HAP-1 (cell line): ENCODE results near the gene VTI1B.
"Not testable (repeated sequence)": the region's sequence is repeated elsewhere in the genome, so short reads cannot be mapped to it uniquely, and the experiment has no call there.

Experiments used
- DNase-seq, 2 experiments: peaks; one replicate each; pipeline ENCODE4 v3.0.0-alpha.2; 2016 to 2020; ENCODE audit warnings: low spot score in 2 of 2
- H3K27me3 ChIP-seq: fragments of 250-450 bp; sonication (Bioruptor Pico); 2 replicates; pipeline ENCODE4 v1.5.1; 2020; ENCODE audit warnings: low read depth, mild to moderate bottlenecking, moderate library complexity
- H3K36me3 ChIP-seq: fragments of 250-450 bp; sonication (Bioruptor Pico); replicated peaks from 2 replicates; pipeline ENCODE4 v1.5.1; 2020; ENCODE audit warnings: mild to moderate bottlenecking
- H3K4me1 ChIP-seq: fragments of 250-450 bp; sonication (Bioruptor Pico); 2 replicates; pipeline ENCODE4 v1.5.1; 2020; ENCODE audit warnings: mild to moderate bottlenecking
- H3K4me3 ChIP-seq: fragments of 250-450 bp; sonication (Bioruptor Pico); 2 replicates; pipeline ENCODE4 v1.5.1; 2020; ENCODE audit warnings: mild to moderate bottlenecking, moderate library complexity
- H3K9me3 ChIP-seq: fragments of 250-450 bp; sonication (Bioruptor Pico); 2 replicates; pipeline ENCODE4 v1.5.1; 2020; ENCODE audit warnings: mild to moderate bottlenecking, moderate library complexity
- in situ Hi-C: fragments of 300-500 bp; cut with MboI; formaldehyde crosslinking; loops from 3 replicates; pipeline ENCODE4 v1.14.3; 2020; ENCODE audit warnings: low sequenced_read_pairs, inconsistent platforms, mixed read lengths

The VTI1B gene, protein sequence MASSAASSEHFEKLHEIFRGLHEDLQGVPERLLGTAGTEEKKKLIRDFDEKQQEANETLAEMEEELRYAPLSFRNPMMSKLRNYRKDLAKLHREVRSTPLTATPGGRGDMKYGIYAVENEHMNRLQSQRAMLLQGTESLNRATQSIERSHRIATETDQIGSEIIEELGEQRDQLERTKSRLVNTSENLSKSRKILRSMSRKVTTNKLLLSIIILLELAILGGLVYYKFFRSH

DNA sequence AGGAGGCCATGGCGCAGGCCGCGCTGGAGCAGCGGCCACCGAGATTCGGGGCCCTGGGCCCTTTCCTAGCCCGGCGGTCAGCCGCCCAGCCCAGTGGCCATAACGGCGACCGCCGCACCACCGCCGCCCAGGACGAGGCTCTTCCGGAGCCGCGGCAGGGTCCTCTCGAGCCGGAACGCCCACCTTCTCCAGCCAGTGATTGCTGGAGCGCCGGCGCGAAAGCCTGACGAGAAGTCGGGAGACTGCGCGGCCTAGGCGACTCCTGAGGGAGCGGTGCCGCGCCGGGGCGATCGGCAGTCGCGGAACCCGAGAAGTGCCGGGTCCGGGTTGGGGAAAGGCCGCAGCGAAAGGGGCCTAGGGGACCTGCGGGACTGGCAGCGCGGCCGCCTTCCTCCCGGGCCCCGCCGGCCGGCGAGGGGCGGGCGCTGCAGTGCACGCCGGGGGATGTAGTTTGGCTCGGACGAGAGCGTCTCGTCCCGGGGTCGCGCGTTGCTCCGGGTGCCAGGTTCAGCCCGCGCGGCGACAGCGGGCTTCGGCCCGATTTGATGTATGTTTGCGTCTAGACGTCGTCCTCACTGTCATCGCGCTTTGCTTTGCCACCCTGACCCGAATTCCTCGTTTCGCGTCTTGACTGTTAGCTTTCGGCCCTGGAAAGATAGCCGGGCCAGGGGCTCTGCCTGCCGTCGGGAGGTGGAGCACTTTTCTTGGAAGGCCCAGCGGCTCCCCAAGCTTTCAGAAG is at the start of gene VTI1B:
Gene VTI1B (minus strand): TSS at position 153 of the 739 bp plus-strand sequence. CDS start 143 bp downstream, at position 10.
- Histone ChIP-seq H3K4me1 (peaks cover 7% of the 10 kb centered on the region), H3K4me3 (peak within 1 kb of the TSS; percentile 88), H3K9me3 (no peaks in the 10 kb centered on the region), H3K36me3 (peaks cover 15% of the 10 kb centered on the region), H3K27me3 (no peaks in the 10 kb centered on the region)
- in situ Hi-C loops = no loop called here
- peak; percentile 76 to 86 for DNase-seq

DNA sequence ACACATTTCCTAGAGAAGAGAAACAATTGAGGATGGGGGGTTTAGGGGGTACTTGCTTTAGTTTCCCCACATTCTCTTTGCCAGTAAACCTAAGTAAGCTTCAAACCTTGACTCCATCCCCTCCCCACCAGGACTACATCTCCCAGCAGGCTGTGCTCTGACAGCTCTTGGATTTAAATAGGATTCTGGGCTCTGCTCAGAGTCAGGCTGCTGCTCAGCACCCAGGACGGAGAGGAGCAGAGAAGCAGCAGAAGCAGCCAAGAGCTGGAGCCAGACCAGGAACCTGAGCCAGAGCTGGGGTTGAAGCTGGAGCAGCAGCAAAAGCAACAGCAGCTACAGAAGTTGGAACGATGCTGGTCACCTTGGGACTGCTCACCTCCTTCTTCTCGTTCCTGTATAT is 47.9 kb upstream of the VTI1B start:
- no peaks in the 10 kb centered on the region for H3K9me3 ChIP-seq
- DNase-seq = peak in 1 of 2 experiments; percentile 23
- in situ Hi-C loops = no loop called here
- H3K4me1 ChIP-seq = no peaks in the 10 kb centered on the region
- peaks cover 27% of the 10 kb centered on the region for H3K27me3 ChIP-seq
- H3K36me3 ChIP-seq = no peaks in the 10 kb centered on the region; the same call in 1 of the 2 replicates
- no peak overlapping the region for H3K4me3 ChIP-seq

DNA sequence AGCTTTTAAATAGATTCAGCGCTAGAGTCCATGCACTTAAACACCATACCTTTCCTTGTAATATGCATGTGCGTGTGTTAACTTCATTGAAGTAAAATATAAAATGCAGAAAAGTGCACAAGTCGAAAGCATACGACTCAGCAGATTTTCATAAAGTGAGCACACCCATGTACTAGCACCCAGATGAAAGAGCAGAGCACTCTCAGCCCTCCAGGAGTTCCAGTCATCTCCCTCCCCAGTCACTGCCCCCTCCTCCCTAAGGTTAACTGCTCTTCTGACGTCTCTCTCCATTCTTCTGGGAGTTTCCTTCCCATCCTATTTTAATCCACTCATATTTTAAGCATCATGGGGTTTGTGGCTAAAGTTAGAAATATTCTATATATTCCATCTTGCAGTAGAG is 47.4 kb upstream of the VTI1B start:
- Histone ChIP-seq H3K4me1 (no peaks in the 10 kb centered on the region), H3K9me3 (no peaks in the 10 kb centered on the region), H3K36me3 (no peaks in the 10 kb centered on the region; the same call in 1 of the 2 replicates), H3K4me3 (no peak overlapping the region), H3K27me3 (peaks cover 27% of the 10 kb centered on the region)
- in situ Hi-C loops = no loop called here
- DNase-seq = no peak

DNA sequence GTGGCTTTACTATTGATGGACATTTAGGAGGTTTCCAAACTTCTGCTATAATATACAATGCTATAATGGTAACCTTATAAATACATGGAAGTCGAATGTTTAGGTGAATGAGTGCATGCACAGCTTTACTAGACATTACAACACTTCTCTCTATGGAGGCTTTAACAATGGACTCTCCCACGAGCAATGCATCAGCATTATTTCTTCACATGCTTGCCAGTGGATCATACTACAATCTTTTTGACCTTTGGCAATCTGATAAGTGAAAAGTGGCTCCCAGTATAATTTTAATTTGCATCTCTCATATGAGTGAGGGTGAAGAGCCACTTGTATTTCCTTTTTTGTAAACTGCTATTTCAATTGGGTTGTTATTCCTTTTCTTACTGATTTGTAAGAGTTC is 45.4 kb upstream of the VTI1B start:
- no peaks in the 10 kb centered on the region for H3K9me3 ChIP-seq
- no peak overlapping the region for H3K4me3 ChIP-seq
- H3K36me3 ChIP-seq = no peaks in the 10 kb centered on the region; the same call in 1 of the 2 replicates
- no peak for DNase-seq
- in situ Hi-C loops = no loop called here
- no peaks in the 10 kb centered on the region for H3K4me1 ChIP-seq
- H3K27me3 ChIP-seq = peaks cover 20% of the 10 kb centered on the region

DNA sequence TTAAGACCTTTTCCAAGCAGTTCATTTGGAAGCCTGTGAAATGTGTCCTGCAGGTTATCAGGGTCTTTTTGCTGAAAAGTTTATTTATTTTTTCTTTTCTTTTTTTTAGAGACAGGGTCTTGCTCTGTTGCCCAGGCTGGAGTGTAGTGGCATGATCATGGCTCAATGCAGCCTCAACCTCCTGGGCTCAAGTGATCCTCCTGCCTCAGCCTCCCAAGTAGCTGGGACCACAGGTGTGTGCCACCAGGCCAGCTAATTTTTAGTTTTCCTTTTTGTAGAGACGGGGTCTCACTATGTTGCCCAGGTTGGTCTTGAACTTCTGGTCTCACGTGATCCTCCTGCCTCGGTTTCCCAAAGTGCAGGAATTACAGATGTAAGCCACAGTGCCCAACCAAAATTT is 45.0 kb upstream of the VTI1B start:
- H3K4me1 ChIP-seq, H3K9me3 ChIP-seq, H3K36me3 ChIP-seq, H3K4me3 ChIP-seq, in situ Hi-C loops, DNase-seq: not testable (repeated sequence)
- H3K27me3 ChIP-seq = peaks cover 20% of the 10 kb centered on the region

DNA sequence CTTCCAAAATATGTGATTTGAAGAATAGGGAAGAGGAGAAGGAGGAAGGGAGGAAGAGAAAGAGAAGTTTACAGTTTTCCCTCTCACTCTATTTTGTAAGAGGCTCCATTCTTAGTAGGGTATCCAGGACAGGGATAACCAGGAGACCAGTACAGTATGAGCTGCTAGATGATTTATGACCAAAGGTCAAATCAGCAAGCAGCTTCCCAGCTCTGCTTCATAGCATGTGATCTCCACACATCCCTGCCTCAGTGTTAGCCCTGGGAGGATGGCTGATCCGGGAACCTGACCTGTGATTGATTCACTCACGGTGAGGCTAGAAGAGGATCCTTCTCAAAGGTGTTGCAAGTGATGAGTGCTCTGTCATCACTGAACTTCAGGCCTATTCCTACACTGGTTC is 43.8 kb upstream of the VTI1B start:
- Histone ChIP-seq H3K27me3 (peaks cover 17% of the 10 kb centered on the region), H3K4me1 (no peaks in the 10 kb centered on the region), H3K9me3 (no peaks in the 10 kb centered on the region), H3K4me3 (no peak overlapping the region), H3K36me3 (no peaks in the 10 kb centered on the region; the same call in 1 of the 2 replicates)
- DNase-seq = no peak
- in situ Hi-C loops = no loop called here

DNA sequence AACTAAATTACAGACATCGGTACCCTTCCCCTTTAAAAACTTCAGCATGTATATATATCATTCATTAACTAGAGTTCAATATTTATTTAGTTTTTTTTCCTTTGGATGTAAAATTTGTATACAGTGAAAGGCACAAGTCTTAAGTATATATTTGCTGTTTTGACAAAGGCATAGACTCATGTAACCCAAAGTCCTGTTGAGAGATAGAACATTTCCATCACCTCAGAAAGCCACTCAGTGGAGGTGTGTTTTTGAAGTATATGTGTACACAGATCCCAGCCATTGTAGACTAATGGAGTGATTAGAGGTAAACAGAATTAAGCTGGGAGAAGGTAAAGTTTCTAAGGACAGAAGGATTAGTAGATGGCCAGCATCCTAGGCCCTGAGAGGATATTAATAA is 42.6 kb upstream of the VTI1B start:
- H3K27me3 ChIP-seq = peaks cover 8% of the 10 kb centered on the region
- DNase-seq = no peak
- H3K4me3 ChIP-seq = no peak overlapping the region
- in situ Hi-C loops = no loop called here
- no peaks in the 10 kb centered on the region for H3K4me1 ChIP-seq
- no peaks in the 10 kb centered on the region; the same call in 1 of the 2 replicates for H3K36me3 ChIP-seq
- H3K9me3 ChIP-seq = no peaks in the 10 kb centered on the region

DNA sequence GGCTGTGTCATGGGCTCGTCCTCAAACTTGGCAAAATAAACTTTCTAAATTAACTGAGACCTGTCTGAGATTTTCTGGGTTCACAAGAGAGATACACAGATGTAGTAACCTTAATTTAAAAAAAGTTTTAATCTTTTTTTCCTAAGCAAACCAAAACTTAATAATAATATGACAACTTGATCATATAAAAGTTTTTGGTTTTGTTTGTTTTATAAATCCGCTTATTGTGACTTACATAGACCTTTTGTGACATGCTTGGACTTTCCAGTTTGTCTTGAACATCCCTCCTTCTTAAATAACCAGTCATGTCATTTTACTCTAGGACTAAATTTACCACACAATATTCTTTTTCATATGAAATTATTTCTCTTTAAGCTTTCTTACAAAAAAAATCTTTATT is 35.8 kb upstream of the VTI1B start:
- H3K27me3 ChIP-seq = no peaks in the 10 kb centered on the region
- H3K4me1 ChIP-seq = no peaks in the 10 kb centered on the region
- H3K4me3 ChIP-seq = no peak overlapping the region
- in situ Hi-C loops = no loop called here
- 0 out of 2 replicates have a peak, but pooled peaks cover 4% of the 10 kb centered on the region for H3K9me3 ChIP-seq
- DNase-seq = no peak
- no peaks in the 10 kb centered on the region for H3K36me3 ChIP-seq

DNA sequence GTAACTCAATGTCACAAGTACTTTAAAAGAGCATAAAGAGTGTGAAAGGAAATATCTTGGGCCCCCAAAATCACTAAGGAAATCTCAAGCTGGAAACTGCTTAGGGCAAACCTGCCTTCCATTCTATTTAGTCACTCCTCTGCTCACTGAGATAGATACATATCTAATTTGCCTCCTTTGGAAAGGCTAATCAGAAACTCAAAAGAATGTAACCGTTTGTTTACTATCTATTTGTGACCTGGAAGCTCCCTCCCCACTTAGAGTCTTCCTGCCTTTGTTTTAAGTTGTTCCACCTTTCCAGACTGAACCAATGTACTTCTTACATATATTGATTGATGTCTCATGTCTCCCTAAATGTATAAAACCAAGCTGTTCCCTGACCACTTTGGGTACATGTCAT is 35.4 kb upstream of the VTI1B start:
- in situ Hi-C loops = loop anchor here (10.0 kb wide), 1 partner anchor 285 kb away; no protein-coding TSS in a partner anchor
- not testable (repeated sequence) for H3K36me3 ChIP-seq, H3K4me1 ChIP-seq, H3K9me3 ChIP-seq, DNase-seq, H3K27me3 ChIP-seq, H3K4me3 ChIP-seq

DNA sequence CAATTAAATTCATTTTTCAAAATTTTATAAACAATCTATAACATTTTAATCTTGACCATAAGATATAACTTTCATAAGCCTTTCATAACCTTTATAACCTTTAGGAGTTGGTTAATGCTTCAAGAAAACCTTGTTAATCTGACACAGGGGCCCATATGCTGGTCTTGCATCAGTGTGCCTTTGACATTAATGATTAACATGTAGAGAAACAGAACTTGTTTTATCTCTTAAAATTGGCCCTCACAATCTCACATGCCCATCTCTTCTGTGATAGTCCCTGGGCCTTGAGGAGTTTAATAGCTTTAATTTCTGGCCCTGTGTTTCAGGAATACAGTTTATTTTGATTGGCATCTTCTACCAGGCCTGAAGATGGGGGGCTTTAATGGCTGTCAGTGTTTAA is 34.9 kb upstream of the VTI1B start:
- H3K4me1 ChIP-seq, H3K36me3 ChIP-seq, DNase-seq, H3K4me3 ChIP-seq, H3K27me3 ChIP-seq, H3K9me3 ChIP-seq: not testable (repeated sequence)
- in situ Hi-C loops = loop anchor here (10.0 kb wide), 1 partner anchor 285 kb away; no protein-coding TSS in a partner anchor

DNA sequence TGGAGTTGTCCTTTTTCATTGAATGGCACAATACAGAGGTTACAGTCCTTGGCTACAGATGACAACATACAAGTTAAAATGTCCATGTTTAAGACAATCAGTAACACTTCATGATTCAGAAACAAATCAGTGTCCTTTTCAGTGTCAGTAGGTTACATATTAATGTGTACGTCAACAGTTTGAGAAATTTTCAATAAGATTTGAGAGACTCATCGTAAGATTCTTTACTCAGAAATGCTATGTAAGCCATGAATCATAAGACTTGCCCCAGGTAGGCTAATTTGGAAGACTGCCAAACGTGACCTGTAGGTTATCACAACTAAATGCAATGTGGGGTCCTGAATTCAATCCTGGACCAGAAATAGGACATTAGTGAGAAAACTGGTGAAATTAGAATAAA is 30.8 kb upstream of the VTI1B start:
- in situ Hi-C loops = loop anchor here (10.0 kb wide), 1 partner anchor 280 kb away; no protein-coding TSS in a partner anchor
- H3K9me3 ChIP-seq = 0 out of 2 replicates have a peak, but pooled peaks cover 4% of the 10 kb centered on the region

DNA sequence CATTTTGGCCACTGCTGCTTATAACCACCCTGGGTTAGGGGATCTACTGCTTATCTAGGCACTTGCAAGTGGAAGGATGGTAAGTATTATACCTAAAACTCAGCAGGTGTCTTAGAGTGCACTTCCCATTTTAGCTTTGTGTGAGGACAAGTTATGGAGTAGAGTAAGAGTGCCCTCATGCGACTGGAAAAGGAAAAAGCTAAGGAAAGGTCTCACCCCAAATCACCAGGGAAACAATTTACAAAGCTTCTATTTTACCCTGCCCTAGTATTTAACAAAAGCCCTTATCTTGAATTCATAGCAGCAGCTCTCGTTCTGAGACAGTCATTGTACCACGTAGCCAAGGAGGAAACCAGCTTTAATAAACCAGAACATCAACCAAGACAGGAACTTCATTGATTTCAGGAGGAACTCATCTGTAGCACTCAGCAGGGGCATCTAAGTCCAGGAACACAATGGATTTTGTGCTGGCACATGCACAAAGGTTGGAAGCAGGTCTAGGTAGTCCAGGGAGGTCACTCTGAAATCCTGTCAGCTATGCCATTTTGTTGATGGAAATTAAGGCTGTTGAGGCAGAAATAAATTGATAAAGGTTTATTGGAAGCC is 30.2 kb upstream of the VTI1B start:
- H3K9me3 ChIP-seq = no peaks in the 10 kb centered on the region
- peak; percentile 51 to 75 for DNase-seq
- in situ Hi-C loops = loop anchor here (5.0 to 10.0 kb wide), 2 partner anchors 122 to 280 kb away; no protein-coding TSS in a partner anchor

More for the DNA sequence above, 30.8 kb upstream of the VTI1B start:
- no peaks in the 10 kb centered on the region for H3K36me3 ChIP-seq
- DNase-seq = no peak
- H3K4me1 ChIP-seq = no peaks in the 10 kb centered on the region
- no peaks in the 10 kb centered on the region for H3K27me3 ChIP-seq
- H3K4me3 ChIP-seq = no peak overlapping the region

DNA sequence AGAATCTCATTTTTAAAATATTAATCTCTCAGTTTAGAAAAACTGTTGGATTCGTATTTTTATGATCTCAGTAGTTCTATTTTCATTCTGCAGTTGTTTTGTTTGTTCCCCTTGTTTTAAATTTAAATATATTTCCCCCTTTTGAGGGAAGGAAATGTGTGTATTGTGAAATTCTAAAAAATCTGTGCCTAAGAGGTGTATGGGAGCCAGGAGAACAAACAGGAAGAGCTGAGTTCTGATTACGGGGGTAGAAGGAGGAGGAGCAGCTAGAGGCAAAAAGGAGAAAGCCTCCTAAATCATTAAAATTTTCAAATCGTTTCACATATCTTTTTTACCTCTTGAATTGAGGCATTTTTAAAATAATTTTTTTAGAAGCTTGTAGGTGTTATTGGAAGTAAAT is 29.6 kb upstream of the VTI1B start:
- in situ Hi-C loops = loop anchor here (5.0 to 10.0 kb wide), 2 partner anchors 122 to 279 kb away; no protein-coding TSS in a partner anchor
- H3K36me3 ChIP-seq = no peaks in the 10 kb centered on the region
- DNase-seq = no peak
- H3K4me3 ChIP-seq = no peak overlapping the region
- no peaks in the 10 kb centered on the region for H3K27me3 ChIP-seq
- H3K4me1 ChIP-seq = no peaks in the 10 kb centered on the region
- no peaks in the 10 kb centered on the region for H3K9me3 ChIP-seq

More for the DNA sequence above, 30.2 kb upstream of the VTI1B start:
- H3K4me1 ChIP-seq = no peaks in the 10 kb centered on the region
- H3K27me3 ChIP-seq = no peaks in the 10 kb centered on the region
- H3K4me3 ChIP-seq = no peak overlapping the region
- no peaks in the 10 kb centered on the region for H3K36me3 ChIP-seq

DNA sequence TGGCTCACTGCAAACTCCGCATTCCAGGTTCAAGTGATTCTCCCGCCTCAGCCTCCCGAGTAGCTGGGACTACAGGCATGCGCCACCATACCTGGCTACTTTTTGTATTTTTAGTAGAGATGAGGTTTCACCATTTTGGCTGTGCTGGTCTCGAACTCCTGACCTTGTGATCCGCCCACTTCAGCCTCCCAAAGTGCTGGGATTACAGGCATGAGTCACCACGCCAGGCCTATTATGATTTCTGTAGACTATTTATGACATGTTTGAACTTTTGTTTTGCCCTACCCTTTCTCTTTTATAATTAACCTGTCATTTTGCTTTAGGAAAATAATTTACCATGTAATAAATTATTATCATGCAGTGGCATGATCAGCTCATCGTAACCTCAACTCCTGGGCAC is 27.1 kb upstream of the VTI1B start, which contains the start of gene RDH12:
Gene RDH12 (plus strand): TSS at position 395 of the 400 bp plus-strand sequence. CDS start 20,757 bp downstream, outside the sequence.
- in situ Hi-C loops = loop anchor here (5.0 to 10.0 kb wide), 2 partner anchors 119 to 277 kb away; no protein-coding TSS in a partner anchor

More for the DNA sequence above, 27.1 kb upstream of the VTI1B start, which contains the start of gene RDH12:
- not testable (repeated sequence) for H3K9me3 ChIP-seq, H3K4me1 ChIP-seq, DNase-seq, H3K36me3 ChIP-seq, H3K27me3 ChIP-seq, H3K4me3 ChIP-seq
